ENCODE measurements around the gene OR5H14.
"Not testable (repeated sequence)": the region's sequence is repeated elsewhere in the genome, so short reads cannot be mapped to it uniquely, and the experiment has no call there.

The OR5H14 gene

GRCh38 chr3:98115717-98116116 is 31.6 kb upstream of the OR5H14 start:
- no peak for DNase-seq (ENCODE audit: low read depth in 1 of 2, low spot score in 1 of 2)
- Histone ChIP-seq H3K27ac (replicated peaks) (no peak overlapping the region), H3K4me3 (replicated peaks; ENCODE audit: insufficient read depth, low read length) (no peak overlapping the region), H3K27me3 (ENCODE audit: insufficient read depth, poor library complexity, severe bottlenecking) (no peaks in the 10 kb centered on the region)
- TF ChIP-seq REST (IDR thresholded peaks at IDR 0.05; ENCODE audit: insufficient replicate concordance, low read depth): no peak
- TF ChIP-seq POLR2AphosphoS5 (IDR thresholded peaks at IDR 0.05; ENCODE audit: low read depth): no peak
- no peak for TF ChIP-seq GABPA (IDR thresholded peaks at IDR 0.05; ENCODE audit: low read depth)
- no peak for TF ChIP-seq CTCF (IDR thresholded peaks at IDR 0.05; ENCODE audit: insufficient read depth, low read length)
- TF ChIP-seq SPI1 (IDR thresholded peaks at IDR 0.05; ENCODE audit: borderline replicate concordance, low read depth): no peak

GRCh38 chr3:98130421-98130820 is 16.9 kb upstream of the OR5H14 start, which contains the start of gene OR5H1:
TSS of gene OR5H1 (plus strand) at chr3:98130721. CDS start at chr3:98132698, 1,977 bp downstream.
- no peak for DNase-seq (ENCODE audit: low read depth in 1 of 2, low spot score in 1 of 2)
- H3K27me3 ChIP-seq (ENCODE audit: insufficient read depth, poor library complexity, severe bottlenecking): no peaks in the 10 kb centered on the region
- no peak within 1 kb of the TSS for H3K27ac ChIP-seq (replicated peaks)
- TF ChIP-seq SPI1 (IDR thresholded peaks at IDR 0.05; ENCODE audit: borderline replicate concordance, low read depth): no peak
- TF ChIP-seq POLR2AphosphoS5 (IDR thresholded peaks at IDR 0.05; ENCODE audit: low read depth): no peak
- TF ChIP-seq REST (IDR thresholded peaks at IDR 0.05; ENCODE audit: insufficient replicate concordance, low read depth): no peak
- no peak for TF ChIP-seq GABPA (IDR thresholded peaks at IDR 0.05; ENCODE audit: low read depth)
- TF ChIP-seq CTCF (IDR thresholded peaks at IDR 0.05; ENCODE audit: insufficient read depth, low read length): no peak
- H3K4me3 ChIP-seq (replicated peaks; ENCODE audit: insufficient read depth, low read length): no peak within 1 kb of the TSS

- no peak overlapping the region for H3K4me3 ChIP-seq (replicated peaks; ENCODE audit: insufficient read depth, low read length)
- no peak overlapping the region for H3K27ac ChIP-seq (replicated peaks)
- DNase-seq (ENCODE audit: low read depth in 1 of 2, low spot score in 1 of 2): no peak
- no peak for TF ChIP-seq GABPA (IDR thresholded peaks at IDR 0.05; ENCODE audit: low read depth)
- no peak for TF ChIP-seq REST (IDR thresholded peaks at IDR 0.05; ENCODE audit: insufficient replicate concordance, low read depth)
- no peak for TF ChIP-seq CTCF (IDR thresholded peaks at IDR 0.05; ENCODE audit: insufficient read depth, low read length)
- no peak for TF ChIP-seq POLR2AphosphoS5 (IDR thresholded peaks at IDR 0.05; ENCODE audit: low read depth)
- no peak for TF ChIP-seq SPI1 (IDR thresholded peaks at IDR 0.05; ENCODE audit: borderline replicate concordance, low read depth)
- H3K27me3 ChIP-seq (ENCODE audit: insufficient read depth, poor library complexity, severe bottlenecking): no peaks in the 10 kb centered on the region
Measured at GRCh38 chr3:98136631-98137030, 10.6 kb upstream of the OR5H14 start.

- DNase-seq (ENCODE audit: low read depth in 1 of 2, low spot score in 1 of 2); H3K27ac ChIP-seq (replicated peaks); H3K27me3 ChIP-seq (ENCODE audit: insufficient read depth, poor library complexity, severe bottlenecking); H3K4me3 ChIP-seq (replicated peaks; ENCODE audit: insufficient read depth, low read length): not testable (repeated sequence)
Measured at GRCh38 chr3:98137826-98138557, 9.3 kb upstream of the OR5H14 start.
